Measurements from ENCODE around the gene ZNF143.
"Not testable (repeated sequence)": the region's sequence is repeated elsewhere in the genome, so short reads cannot be mapped to it uniquely, and the experiment has no call there.

Gene ZNF143

DNA sequence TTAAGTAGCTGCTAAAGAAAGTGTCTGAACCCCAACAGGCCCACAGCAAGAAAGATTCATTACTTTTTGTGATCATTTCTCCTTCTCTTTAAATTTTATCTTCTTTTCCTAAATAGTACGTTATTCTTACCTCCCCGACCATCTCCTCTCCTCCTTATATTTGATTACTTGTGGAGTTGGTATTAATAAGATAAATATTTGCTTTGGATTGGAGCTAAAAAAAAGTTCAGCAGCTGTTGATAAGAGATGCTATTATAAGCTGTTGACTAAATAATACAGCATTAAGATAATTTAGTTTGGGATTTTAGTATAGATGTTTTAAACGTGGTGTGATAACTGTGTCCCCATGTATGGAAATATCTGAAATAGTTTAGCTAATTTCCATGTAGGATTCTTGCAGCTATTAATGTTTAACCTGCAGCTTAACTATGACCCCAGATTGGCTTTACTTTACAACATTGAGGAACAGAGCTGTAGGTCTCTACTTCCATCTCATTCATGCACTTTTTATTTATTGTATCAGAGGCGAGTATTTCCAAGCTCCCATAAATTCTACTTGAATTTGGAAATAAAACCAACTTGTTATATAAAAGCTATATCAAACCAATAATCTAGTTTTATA lies 37.8 kb downstream of the ZNF143 start:
- no peak for DNase-seq (ENCODE audit: low read depth)

DNA sequence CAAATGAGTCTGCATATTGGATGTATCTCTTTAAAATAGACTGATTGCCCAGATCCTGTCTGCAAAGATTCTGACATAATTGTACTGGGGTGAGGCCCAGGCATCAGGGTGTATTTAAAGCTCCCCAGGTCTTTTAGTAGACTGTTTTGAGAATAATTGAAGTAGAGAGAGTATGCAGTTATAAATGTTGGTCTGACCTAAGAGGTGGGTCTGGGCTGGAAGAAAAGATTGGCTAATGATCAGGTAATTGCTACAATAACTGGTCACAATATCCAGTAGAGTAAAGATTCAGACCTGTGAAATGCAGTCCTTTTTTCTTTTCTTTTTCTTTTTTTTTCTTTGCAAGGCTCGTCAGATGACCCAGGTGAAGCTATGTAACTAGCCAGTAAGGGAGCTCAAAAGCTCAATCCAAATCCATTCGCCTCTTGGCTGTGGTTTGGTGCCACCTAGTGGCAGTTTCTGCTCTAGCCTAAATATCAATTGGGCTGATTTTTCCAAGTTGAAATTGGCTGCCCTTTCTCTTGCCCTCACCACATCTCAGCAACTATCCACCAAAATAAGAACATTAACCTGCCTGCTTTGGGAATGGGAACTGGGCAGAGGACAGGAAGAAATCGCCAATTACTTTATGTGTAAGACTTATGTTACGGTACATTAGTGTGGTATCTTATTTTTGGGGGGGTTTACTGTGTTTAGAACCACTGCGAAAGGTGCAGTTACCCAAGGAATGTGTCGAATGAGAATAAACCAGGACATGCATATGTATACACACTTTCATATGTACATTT lies 45.9 kb downstream of the ZNF143 start:
- peak; percentile 55 for DNase-seq (ENCODE audit: low read depth)

DNA sequence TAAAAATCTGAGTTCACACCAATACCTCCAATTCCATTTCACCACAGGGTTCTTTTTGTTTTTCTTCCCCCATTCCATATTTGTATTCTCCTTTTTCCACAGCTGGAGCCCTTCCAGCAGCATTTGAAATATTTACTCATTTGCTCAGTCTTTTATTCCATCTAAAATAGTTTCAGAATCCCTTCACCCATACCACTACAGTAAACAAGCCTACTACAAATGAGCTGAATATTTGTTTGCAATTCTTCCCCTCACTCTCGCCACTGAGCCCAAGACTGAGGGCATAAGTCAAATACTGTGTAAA lies 46.4 kb downstream of the ZNF143 start:
- DNase-seq (ENCODE audit: low read depth): no peak

DNA sequence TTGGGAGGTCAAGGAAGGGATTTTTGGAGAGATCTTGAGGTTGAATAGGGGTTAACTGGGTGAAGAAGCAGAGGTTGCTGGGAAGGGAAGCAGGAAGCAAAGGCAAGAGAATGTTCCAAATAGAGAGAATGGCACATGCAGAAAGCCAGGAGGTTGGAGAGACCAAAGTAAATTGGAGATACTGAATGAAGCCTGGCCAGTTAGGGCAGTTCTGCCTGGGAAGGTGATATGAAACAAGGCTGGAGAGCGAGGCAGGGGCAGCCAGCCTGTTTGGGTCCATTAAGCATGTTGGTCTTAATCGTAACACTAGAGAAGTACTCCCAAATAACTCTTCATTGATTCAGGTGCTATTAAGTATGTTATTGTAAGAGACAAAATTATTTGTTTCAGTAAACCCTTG lies 48.2 kb downstream of the ZNF143 start:
- no peak for DNase-seq (ENCODE audit: low read depth)

DNA sequence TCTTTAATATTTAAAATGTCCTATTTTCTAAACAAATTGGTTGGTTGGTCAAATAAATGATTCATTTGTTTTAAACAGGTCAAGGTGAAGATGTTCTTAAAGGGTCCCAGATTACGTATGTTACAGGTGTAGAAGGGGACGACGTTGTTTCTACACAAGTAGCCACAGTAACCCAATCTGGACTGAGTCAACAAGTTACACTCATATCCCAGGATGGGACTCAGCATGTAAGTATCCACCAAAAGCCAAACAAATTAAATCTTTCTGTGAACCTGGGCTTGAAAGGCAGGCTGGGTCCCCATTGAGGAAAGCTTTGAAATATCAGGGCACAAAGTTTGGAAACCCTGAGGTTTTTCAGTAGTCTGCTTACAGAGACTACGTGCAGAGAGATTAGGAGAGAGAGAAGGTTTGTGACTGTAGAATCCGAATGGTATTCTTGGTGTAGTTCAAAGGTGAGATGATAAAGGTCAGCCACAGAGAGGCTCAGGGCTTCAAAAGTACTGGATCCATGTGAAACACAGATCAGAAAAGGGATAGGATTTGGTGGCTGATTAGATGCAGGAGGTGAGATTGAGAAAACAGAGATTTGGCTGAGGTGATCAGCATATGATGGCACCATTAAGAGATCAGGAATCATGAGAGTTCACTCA lies 51.7 kb downstream of the ZNF143 start:
- DNase-seq (ENCODE audit: low read depth): no peak

DNA sequence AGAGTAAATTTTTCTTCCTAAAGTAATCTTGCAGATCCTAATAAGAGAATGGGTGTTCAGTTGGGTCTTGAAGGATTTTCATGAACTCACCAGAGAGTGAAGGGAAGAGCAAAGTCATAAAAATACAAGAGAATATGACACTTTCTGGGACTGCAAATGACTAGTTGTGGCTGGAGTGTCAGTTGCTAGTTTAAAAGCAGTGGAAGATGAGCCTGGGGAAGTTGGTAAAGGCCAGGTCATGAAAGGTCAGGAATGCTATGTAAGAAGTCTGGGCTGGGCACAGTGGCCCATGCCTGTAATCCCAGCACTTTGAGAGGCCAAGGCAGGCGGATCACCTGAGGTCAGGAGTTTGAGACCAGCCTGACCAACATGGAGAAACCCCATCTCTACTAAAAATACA lies 53.8 kb downstream of the ZNF143 start:
- not testable (repeated sequence) for DNase-seq (ENCODE audit: low read depth)

DNA sequence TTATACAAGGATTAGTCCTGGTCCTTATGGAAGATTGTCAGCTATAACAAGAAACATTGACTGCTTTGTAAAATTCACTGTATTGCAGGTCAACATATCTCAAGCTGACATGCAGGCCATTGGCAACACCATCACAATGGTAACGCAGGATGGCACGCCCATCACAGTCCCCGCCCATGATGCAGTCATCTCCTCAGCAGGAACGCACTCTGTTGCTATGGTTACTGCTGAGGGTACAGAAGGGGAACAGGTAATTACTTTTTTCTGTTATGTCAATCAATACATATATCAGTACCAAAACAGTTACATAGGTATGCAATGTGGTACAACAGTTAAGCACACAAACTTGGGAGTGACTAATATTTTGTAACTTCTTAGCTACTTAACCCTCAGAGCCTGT lies 55.3 kb downstream of the ZNF143 start:
- DNase-seq (ENCODE audit: low read depth): no peak

DNA sequence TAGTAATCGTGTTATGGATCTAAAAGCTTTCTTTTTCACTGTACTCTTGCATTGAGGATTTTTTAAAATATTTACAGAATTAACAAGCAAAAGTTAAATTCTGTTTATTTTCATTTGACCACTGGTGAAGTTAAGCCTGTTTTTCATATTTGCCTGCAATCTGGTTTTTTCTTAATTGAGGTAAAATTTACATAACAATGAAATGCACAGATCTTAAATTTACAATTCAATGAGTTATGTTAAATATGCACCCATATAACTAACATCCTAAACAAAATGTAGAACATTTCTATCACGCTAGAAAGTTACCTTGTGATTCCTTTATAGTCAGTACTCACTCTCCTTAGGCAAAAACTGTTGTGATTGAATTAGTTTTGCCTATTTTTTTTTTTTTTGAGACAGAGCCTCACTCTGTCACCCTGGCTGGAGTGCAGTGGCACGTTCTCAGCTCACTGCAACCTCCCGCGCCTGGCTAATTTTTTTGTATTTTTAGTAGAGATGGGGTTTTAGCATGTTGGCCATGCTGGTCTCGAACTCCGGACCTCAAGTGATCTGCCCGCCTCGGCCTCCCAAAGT lies 58.1 kb downstream of the ZNF143 start:
- DNase-seq (ENCODE audit: low read depth): no peak

DNA sequence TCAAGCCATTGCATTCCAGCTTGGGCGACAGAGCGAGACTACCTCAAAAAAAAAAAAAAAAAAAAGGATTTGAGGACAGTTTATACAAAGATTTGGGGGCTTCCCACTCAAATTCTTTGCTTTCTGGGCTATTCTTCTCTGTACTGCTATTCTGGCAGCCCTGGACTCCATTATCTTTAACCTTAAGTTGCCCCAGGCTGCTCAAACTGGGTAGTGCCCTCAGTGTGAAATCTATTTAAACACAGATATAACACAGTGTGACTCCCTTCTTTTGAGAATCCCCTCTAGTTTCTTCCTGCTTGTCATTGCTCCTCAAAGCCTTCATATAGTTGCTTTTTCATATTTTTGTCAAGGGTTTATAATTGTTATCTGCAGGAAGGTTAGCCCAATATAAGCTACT lies 63.2 kb downstream of the ZNF143 start:
- no peak for DNase-seq (ENCODE audit: low read depth)

DNA sequence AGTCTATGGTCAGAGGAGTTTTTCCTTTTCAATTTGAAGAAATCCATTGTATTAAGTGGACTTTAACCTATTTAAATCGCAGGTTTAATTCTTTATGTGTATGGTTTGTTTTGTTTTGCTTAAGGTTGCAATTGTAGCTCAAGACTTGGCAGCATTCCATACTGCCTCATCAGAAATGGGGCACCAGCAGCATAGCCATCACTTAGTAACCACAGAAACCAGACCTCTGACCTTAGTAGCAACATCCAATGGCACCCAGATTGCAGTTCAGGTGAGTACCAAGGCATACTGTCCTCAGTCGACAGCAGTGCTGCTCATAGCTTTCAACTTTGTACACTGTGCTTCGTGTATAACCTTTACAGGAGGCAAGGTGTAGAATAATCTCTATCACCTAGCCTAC lies 64.3 kb downstream of the ZNF143 start:
- DNase-seq (ENCODE audit: low read depth): no peak

DNA sequence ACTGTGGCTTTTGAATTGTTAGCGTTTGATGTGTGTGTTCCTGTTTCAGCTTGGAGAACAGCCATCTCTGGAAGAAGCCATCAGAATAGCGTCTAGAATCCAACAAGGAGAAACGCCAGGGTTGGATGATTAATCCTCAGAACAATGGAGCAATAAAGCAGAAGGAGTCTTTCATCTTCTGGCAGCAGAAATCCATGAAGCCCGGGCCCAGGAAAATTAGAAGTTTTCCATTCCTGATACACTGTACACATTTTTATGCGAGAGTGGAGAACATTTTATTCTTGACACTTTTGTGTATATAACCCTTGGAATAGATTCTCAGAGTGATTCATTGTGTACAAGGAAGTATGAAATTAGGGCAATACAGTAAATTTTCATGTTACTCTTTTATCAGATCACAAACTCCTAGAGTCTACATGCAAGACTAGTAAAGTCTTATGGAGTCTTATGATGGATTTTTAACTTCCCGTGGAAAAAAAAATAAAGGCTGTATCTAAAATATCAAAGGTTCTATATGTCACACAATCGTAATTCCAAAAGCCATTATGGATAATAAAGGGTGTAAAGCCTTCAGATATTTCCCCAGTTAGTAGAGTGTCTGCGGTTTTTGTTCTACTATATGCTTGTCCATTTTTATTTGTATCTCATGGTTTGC lies 66.8 kb downstream of the ZNF143 start:
- DNase-seq (ENCODE audit: low read depth): no peak

DNA sequence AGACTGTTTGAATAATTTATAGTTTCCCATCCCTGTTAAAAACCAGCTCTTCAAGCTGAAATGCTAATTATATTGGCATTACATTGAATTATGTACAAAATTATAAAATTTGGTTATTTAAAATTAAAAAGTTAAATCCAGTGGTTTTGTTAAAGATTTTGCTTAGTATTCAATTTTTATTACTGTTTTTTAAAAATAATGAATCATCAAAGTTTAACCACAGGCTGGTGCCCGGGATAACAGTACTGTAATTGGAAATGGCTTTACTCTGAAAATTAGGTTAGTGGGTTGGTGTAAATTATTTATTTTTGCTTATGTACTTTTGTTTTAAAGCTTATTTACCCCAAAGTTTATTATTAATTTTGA lies 67.3 kb downstream of the ZNF143 start:
- DNase-seq (ENCODE audit: low read depth): no peak

DNA sequence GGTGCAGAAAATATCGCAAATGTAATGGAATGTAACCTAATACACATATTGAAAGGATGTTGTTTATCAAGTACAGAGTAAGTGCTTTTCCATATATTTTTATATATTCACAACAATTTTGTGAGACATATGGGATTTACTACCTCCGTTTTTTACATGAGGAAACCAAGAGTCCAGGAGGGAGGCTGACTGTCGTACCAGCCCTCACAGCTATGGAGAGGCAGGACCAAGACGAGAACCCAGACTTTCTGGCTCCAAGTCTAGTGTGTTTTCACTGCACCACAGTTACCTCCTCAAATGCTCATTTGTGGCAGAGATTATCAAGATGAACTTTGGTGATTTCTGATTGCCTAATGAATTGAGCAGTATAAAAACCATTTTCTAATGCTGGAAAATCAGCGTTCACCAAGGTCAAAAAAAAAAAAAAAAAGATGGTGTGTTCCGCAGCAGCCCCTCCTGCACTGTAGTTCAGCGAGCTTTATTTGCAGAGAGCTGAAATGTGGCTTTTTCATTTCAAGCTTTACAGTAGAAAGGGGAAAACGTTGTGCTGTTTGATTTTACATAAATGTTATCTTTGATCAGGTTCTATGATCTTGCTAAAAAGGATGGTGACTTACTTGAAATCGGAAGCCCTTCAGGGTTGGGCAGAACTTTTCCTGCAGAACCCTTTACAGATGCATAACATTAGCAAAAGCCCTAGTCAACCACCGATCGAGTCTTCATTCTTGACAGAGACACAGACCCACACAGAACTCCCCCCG lies 67.9 kb downstream of the ZNF143 start:
- no peak for DNase-seq (ENCODE audit: low read depth)

DNA sequence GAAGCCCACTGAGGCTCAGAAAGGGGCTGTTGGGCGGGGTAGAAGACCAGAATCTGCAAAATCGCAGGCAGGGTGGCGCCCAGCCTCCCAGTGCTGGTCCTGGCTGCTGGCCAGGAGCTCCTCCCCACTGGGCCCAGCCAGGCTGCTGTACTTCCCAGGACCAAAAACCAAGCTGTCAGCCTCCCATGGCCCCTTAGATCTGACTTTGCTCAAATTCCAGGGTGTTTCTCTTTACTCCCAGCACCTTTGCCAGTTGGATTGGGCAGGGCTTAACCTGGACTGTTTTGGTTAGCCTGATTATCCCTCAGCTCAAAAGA lies 68.5 kb downstream of the ZNF143 start:
- no peak for DNase-seq (ENCODE audit: low read depth)

DNA sequence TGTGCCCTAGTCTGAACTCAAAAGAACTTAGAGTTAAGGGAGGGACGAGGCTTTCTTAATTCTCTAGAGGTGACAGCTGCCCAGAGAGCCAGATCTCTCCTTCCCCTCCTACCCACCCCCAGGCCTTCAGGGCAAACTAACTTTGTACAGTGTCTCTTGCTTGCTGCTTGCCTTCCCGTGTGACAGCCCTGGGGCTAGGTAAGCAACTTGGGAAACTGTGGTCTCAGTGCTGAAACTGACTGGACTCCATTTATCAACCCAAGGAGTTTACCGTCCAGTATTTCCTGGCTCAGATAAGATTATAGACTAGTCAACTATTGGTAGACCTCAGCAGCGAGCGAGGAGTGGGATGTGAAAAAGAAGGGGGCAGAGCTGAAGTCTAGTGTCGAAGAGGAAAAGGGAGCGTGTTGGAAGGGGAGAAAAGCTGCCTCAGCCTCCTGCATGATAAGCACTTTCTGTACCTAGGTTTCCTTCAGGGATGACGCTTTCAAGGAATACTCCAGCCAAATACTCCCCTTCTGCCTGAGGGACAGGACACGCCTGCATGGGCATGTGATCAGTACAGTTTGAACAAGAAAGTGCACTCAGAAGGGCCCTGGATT lies 69.3 kb downstream of the ZNF143 start:
- no peak for DNase-seq (ENCODE audit: low read depth)

DNA sequence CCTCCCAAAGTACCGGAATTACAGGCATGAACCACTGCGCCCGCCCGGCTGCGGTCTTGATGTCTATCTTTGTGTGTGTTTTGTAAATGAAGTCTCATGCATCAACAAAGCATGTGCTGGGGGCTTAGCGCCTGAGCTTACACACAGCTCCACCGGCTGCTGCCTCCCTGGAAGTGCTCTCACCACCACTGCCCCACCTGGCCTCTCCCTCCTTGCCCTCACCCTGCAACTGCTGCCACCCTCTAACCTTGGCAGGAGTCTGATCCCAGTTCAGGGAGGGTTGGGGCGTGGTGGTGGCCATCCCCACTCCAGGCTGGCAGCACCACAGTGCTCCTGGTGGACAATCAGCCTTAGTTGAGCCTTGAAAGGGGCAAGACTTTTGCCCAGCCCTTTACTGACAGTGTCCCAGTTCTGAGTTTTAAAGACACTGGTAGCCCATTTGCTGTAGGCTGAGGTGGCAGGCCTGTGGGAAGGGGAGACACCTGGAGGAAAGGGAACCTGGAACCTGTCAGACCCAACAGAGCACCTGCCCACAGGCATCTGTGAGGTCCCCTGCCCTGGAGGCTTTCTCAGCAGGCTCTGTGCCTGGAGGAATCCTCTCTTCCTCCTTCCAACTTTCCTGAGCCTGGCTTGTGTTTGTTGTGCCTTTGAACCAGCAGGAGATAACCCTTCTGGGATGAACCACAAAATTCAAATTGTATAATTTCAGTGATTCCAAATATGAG lies 70.3 kb downstream of the ZNF143 start:
- no peak for DNase-seq (ENCODE audit: low read depth)

DNA sequence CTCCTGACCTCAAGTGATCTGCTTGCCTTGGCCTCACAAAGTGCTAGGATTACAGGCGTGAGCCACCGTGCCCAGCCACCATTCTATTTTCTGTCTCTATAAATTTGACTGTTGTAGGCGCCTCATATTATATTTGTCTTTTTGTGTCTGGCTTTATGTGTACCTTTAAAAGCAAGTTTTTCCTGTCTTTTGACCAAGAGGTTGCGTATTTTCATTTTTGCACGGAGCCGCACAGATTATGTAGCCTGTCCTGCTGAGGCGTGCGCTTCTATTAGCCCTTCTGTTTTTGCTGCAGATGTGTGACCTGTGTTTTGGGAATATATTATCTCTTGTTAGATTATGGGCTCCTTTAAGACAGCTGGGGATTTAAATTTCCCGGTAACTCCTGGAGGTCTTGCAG lies 72.2 kb downstream of the ZNF143 start:
- no peak for DNase-seq (ENCODE audit: low read depth)

DNA sequence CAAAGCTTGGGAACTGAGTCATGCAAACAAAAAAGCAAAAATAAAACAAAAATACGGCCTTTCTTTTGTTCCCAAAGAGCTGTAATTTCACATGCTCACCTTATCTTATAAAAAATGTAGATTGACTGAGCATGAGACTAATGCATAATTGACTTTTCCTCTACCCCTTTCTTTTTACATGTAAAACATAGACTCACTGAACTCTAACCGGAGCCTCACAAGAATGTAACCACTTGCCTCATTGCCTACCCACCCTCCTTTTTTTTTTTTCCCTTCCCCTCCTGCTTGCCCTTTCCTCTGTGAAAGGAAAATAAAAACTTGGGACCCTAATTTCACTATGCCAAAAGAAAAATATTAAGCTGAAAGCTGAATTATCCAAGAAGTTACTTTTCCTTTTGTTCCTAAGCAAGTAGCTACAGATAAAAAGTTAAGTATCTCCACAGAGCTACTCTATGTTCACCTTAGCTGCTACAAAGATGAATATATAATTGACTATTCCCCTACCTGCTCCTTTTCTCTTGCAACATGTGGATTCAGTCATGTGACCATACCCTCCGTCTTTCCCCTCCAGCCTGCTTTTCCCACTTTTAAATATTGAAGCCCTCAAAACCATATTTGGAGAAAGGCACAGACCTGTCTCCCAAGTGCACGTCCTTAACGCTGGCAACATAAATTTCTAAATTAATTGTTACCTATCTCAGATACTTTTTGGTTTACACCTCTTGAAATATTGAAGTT lies 73.1 kb downstream of the ZNF143 start:
- no peak for DNase-seq (ENCODE audit: low read depth)

DNA sequence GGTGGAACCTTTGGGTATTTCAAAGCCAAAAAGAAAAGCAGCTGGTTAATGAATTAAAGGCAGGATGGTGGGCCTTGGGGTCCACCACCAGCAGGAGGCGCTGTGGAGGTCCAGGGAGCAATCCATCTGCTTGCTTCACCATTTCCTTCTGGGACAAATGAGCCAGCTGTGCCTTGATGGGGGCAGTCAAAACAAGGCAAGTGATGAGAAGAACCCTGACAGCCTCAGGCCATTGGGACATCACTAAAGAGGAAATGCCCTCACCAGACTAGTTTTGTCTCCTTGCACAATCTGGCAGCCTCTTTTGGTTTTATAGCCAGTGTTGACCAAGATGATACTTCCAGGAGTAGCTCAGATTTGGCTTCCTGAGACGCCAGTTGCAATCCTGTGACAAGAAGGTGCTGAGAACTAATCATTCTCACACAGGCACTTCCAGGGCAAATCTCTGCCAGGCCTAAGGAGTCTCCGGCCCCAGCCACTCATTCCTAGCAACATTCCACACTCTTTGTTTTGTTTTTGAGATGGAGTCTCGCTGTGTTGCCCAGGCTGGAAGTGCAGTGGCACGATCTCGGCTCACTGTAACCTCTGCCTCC lies 74.5 kb downstream of the ZNF143 start:
- DNase-seq (ENCODE audit: low read depth): peak; percentile 77

DNA sequence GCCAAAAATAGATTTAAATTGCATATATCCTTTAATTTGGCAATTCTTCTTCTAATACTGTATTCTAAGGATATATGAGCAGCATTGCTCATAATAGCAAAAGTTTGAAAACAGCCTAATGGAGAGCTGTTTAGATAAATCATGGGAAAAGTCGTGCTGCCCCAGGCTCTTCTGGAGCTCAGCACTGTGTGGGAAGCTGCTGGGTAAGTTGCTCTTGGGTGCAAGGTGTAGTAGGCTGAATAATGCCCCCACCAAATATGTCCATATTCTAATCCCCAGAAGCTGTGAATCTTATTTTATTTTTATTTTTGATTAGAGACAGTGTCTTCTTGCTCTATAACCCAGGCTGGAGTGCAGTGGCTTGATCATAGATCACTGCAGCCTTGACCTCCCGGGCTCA lies 77.7 kb downstream of the ZNF143 start:
- DNase-seq (ENCODE audit: low read depth): no peak
